ENCODE data around the gene DYRK1B. TPM values are rescaled to one million over a fixed set of nuclear protein-coding genes. Genes with fewer than 3 reads are reported as not detected.

The DYRK1B gene
- total RNA-seq, 4 donors from 2014 or later, result 1.3 to 15.0 (median 10.1) TPM

DNA sequence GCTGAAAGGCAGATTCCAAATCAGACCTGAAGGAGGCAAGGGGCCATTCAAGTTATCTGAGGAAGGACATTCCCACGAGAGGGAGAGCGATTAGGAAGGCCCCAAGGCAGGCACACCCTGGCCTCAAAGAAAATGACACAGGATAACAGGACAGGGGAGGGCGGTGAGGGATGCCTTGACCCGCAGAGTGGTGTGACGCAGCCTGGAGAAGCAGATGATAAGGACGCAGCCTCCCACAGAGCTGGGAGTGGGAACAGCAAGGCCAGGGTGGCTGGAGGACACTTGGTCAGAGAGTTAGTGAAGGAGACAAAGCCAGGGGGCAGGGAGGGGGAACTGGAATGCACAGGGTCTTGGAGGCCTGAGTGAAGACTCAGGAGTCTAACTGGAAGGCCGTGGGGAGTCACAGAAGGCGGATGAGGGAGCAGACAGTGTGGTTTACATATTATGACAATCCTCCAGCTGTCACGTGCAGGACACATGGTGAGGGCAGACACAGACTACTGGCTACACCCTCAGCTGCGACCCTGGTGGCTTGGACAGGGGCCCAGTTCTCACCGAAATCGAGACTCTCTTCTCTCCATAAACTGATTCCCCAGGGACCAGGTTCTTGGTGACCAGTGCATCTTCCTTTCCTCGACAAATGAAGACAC, 5.8 kb upstream of the DYRK1B start:
- intact Hi-C loops (cut with DNase I; ENCODE audit: low total_unique reads), result no loop called here
- no peak for DNase-seq
- no peaks in the 10 kb centered on the region for H3K4me1 ChIP-seq
- no peak overlapping the region for H3K27ac ChIP-seq
- H3K27me3 ChIP-seq, result no peaks in the 10 kb centered on the region
- no peaks in the 10 kb centered on the region for H3K36me3 ChIP-seq
- H3K9me3 ChIP-seq, result no peaks in the 10 kb centered on the region
- H3K4me3 ChIP-seq, result no peak overlapping the region
- TF ChIP-seq POLR2A (IDR thresholded peaks at IDR 0.05), result no peak
- TF ChIP-seq, protein P1, sequence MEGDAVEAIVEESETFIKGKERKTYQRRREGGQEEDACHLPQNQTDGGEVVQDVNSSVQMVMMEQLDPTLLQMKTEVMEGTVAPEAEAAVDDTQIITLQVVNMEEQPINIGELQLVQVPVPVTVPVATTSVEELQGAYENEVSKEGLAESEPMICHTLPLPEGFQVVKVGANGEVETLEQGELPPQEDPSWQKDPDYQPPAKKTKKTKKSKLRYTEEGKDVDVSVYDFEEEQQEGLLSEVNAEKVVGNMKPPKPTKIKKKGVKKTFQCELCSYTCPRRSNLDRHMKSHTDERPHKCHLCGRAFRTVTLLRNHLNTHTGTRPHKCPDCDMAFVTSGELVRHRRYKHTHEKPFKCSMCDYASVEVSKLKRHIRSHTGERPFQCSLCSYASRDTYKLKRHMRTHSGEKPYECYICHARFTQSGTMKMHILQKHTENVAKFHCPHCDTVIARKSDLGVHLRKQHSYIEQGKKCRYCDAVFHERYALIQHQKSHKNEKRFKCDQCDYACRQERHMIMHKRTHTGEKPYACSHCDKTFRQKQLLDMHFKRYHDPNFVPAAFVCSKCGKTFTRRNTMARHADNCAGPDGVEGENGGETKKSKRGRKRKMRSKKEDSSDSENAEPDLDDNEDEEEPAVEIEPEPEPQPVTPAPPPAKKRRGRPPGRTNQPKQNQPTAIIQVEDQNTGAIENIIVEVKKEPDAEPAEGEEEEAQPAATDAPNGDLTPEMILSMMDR (IDR thresholded peaks at IDR 0.05), result no peak

DNA sequence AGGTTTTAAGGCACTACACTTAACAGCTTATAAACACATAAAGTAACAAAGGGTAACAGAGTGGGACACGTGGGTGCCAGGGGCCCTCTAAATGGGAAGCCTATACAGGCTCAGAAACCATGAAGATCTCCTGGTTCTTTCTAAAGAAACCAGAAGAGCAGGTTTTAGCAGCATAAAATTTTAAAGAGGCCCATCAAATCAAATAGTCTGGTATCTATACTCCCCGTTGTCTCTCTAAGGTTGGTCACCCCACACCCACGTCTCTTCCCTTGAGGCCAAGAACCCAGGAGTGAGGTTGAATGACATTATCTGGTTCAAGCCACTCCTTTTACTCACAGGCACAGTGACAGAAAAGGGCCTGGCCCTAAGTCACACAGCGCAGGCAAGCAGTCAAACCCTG, 4.6 kb upstream of the DYRK1B start:
- Histone ChIP-seq H3K36me3 (no peaks in the 10 kb centered on the region), H3K4me3 (no peak overlapping the region), H3K9me3 (no peaks in the 10 kb centered on the region), H3K27ac (no peak overlapping the region), H3K27me3 (no peaks in the 10 kb centered on the region), H3K4me1 (no peaks in the 10 kb centered on the region)
- intact Hi-C loops (cut with DNase I; ENCODE audit: low total_unique reads), result no loop called here
- DNase-seq, result no peak
- TF ChIP-seq POLR2A (IDR thresholded peaks at IDR 0.05), result no peak
- TF ChIP-seq, protein P1 (IDR thresholded peaks at IDR 0.05), result no peak

DNA sequence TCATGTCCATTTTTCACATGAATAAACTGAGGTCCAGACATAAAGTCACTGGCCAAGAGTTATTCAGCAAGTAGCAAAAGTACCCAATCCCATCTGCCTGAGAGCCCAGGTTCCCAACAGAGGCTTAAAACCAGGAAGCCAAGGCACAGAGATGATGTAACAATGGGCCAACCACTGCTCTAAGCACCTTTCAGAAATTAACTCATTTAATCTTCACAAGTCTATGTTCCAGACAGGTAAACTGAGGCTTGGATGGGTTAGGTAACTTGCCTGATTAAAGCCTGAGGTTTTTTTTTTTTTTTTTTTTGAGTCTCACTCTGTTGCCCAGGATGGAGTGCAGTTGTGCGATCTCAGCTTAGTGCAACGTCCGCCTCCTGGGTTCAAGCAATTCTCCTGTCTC, 4.0 kb upstream of the DYRK1B start:
- DNase-seq, result no peak
- TF ChIP-seq POLR2A (IDR thresholded peaks at IDR 0.05), result no peak
- TF ChIP-seq, protein P1 (IDR thresholded peaks at IDR 0.05), result no peak
- H3K36me3 ChIP-seq, result no peaks in the 10 kb centered on the region
- H3K9me3 ChIP-seq, result no peaks in the 10 kb centered on the region
- H3K27ac ChIP-seq, result no peak overlapping the region
- no peaks in the 10 kb centered on the region for H3K27me3 ChIP-seq
- peaks cover 0 to 2% of the 10 kb centered on the region in 2 donors for H3K4me1 ChIP-seq
- intact Hi-C loops (cut with DNase I; ENCODE audit: low total_unique reads), result no loop called here
- no peak overlapping the region for H3K4me3 ChIP-seq

DNA sequence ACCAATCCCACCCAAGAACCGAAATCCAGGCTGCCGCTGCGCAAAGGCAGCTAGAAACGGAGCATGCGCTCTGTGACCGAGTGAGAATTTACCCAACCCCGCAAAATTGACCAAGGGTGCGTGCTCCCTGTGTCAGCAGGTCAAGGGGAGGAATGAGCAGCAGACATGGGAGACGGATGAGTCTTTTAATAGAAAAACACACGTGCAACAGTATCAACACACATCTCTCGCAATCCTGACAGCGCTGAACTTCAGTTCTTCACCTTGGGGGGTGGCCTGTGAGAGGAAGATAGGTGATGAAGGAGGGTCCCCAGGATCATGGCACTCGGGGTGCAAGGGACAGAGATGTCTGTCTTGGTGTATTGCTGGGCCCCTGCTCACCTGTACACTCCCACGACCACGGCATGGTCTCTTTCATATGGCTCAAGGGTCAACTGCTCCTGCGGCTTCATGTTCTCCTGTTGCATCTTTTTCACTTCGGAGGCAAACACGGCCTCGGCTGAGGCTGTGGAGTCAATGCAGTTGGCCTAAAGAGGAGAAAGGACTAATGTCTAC, 402 bp upstream of the DYRK1B start:
- intact Hi-C loops (cut with DNase I; ENCODE audit: low total_unique reads), result no loop called here
- peak overlapping the region; percentile 89 for H3K27ac ChIP-seq
- H3K9me3 ChIP-seq, result no peaks in the 10 kb centered on the region
- TF ChIP-seq, protein P1 (IDR thresholded peaks at IDR 0.05), result no peak
- TF ChIP-seq POLR2A (IDR thresholded peaks at IDR 0.05), result no peak
- H3K36me3 ChIP-seq, result no peaks in the 10 kb centered on the region
- no peak for DNase-seq
- peak overlapping the region in 1 of 2 donors; percentile 92 for H3K4me3 ChIP-seq
- H3K27me3 ChIP-seq, result no peaks in the 10 kb centered on the region
- H3K4me1 ChIP-seq, result peaks cover 0 to 14% of the 10 kb centered on the region in 2 donors

DNA sequence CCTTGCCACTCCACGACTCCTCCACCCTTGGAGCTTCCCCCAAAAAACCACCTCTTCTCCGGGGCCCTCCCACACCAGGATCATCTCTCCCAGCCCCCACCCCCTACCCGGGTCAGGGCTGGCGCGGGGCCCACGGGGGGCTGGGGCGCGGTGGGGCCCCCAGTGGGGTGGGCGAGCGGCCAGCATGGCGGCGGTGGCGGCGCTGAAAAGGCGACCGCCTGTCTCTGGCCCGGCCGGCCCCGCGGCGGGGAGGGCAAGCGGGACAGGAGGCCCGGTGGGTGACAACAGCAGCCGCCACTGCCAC, 850 bp downstream of the DYRK1B start:
- H3K4me3 ChIP-seq, result peak overlapping the region; percentile 90 to 92
- TF ChIP-seq, protein P1 (IDR thresholded peaks at IDR 0.05), result no peak
- TF ChIP-seq POLR2A (IDR thresholded peaks at IDR 0.05), result no peak
- intact Hi-C loops (cut with DNase I; ENCODE audit: low total_unique reads), result no loop called here
- no peak for DNase-seq
- H3K27me3 ChIP-seq, result no peaks in the 10 kb centered on the region
- peak overlapping the region; percentile 89 for H3K27ac ChIP-seq
- H3K4me1 ChIP-seq, result peaks cover 0 to 14% of the 10 kb centered on the region in 2 donors
- H3K9me3 ChIP-seq, result no peaks in the 10 kb centered on the region
- no peaks in the 10 kb centered on the region for H3K36me3 ChIP-seq

Data from uterus (tissue), 4 donors.